OCI-LY1 (cell line): Measurements from ENCODE around the gene GIGYF2.

ENCODE experiments used
- H2AFZ ChIP-seq: fragments of 200-600 bp; sonication (generic), shearing (Covaris generic); 2 replicates; pipeline ENCODE4 v1.6.0; 2014; ENCODE audit warnings: antibody characterized with exemption, mild to moderate bottlenecking, low read length
- H3F3A ChIP-seq: fragments of 200-600 bp; sonication (generic), shearing (Covaris generic); 2 replicates; pipeline ENCODE4 v1.6.0; 2014; ENCODE audit warnings: mild to moderate bottlenecking, antibody characterized with exemption, low read length, moderate library complexity; ENCODE audit not compliant: insufficient read depth
- H3K27ac ChIP-seq: fragments of 200-600 bp; sonication (generic); 2 replicates; pipeline ENCODE4 v1.5.1; 2014; ENCODE audit warnings: low read length, mixed run types, mild to moderate bottlenecking, low read depth; ENCODE audit not compliant: poor library complexity, severe bottlenecking
- H3K27me3 ChIP-seq: fragments of 200-600 bp; sonication (generic); 2 replicates; pipeline ENCODE4 v1.6.0; 2014; ENCODE audit warnings: antibody characterized with exemption, mild to moderate bottlenecking, low read length, moderate library complexity; ENCODE audit not compliant: insufficient read depth
- H3K36me3 ChIP-seq: fragments of 200-600 bp; sonication (generic); 2 replicates; pipeline ENCODE4 v1.6.1; 2014; ENCODE audit warnings: mild to moderate bottlenecking, antibody characterized with exemption, low read length, moderate library complexity, mixed read lengths; ENCODE audit not compliant: insufficient read depth
- H3K4me1 ChIP-seq: fragments of 200-600 bp; sonication (generic); 2 replicates; pipeline ENCODE4 v1.5.1; 2014; ENCODE audit warnings: mild to moderate bottlenecking, low read length, moderate library complexity; ENCODE audit not compliant: insufficient read depth, severe bottlenecking
- H3K4me2 ChIP-seq: fragments of 200-600 bp; sonication (generic), shearing (Covaris generic); 2 replicates; pipeline ENCODE4 v1.6.1; 2014; ENCODE audit warnings: low read length
- H3K4me3 ChIP-seq: fragments of 200-600 bp; sonication (generic); 2 replicates; pipeline ENCODE4 v1.5.1; 2014; ENCODE audit warnings: low read length, low read depth, mild to moderate bottlenecking, mixed read lengths; ENCODE audit not compliant: poor library complexity, severe bottlenecking
- H3K79me2 ChIP-seq: fragments of 200-600 bp; shearing (Covaris generic); 2 replicates; pipeline ENCODE4 v1.6.1; 2016; ENCODE audit warnings: mixed run types, low read length, mixed read lengths; ENCODE audit not compliant: insufficient read depth
- H3K9ac ChIP-seq: fragments of 200-600 bp; sonication (generic), shearing (Covaris generic); 2 replicates; pipeline ENCODE4 v1.6.1; 2014; ENCODE audit warnings: mild to moderate bottlenecking, low read length, mixed read lengths
- H3K9me2 ChIP-seq: fragments of 200-600 bp; sonication (generic), shearing (Covaris generic); 2 replicates; pipeline ENCODE4 v1.6.1; 2014; ENCODE audit warnings: low read depth, mild to moderate bottlenecking, low read length, mixed read lengths
- H3K9me3 ChIP-seq: fragments of 200-600 bp; shearing (Covaris generic); 2 replicates; pipeline ENCODE4 v1.6.1; 2014; ENCODE audit warnings: low read length, mixed read lengths
- H4K20me1 ChIP-seq: fragments of 200-600 bp; sonication (generic), shearing (Covaris generic); 2 replicates; pipeline ENCODE4 v1.6.0; 2016; ENCODE audit warnings: mild to moderate bottlenecking, low read length; ENCODE audit not compliant: insufficient read depth
- EZH2 ChIP-seq: fragments of 200-600 bp; sonication (generic), shearing (Covaris generic); IDR thresholded peaks from 2 replicates; pipeline ENCODE4 v1.8.0; 2017; ENCODE audit warnings: borderline replicate concordance, mixed run types, mild to moderate bottlenecking, antibody characterized with exemption, low read length, moderate library complexity, mixed read lengths
- TF ChIP-seq, protein P1 (sequence below): fragments of 200-600 bp; sonication (generic), shearing (Covaris generic); IDR thresholded peaks from 2 replicates; pipeline ENCODE4 v1.5.1; 2017; ENCODE audit warnings: mild to moderate bottlenecking, antibody characterized with exemption, low read length, moderate library complexity, mixed read lengths

The GIGYF2 gene

DNA sequence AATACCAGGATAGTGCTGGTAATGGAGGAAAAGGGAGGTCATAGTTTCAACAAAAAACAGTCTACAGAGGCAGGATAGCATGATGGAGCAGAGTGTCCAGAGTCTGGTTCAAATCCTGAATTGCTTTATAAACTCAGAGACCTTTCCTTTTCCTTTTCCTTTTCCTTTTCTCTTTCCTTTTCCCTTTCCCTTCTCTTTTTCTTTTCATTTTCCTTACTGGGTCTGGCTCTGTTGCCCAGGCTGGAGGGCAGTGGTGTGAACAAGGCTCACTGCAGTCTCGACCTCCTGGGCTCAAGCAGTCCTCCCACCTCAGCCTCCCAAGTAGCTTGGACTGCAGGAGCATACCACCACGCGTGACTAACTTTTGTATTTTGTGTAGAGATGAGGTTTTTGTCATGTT is 31.7 kb downstream of the GIGYF2 start:
- H3K36me3 ChIP-seq, result peaks cover 61% of the 10 kb centered on the region
- no peaks in the 10 kb centered on the region for H3K4me1 ChIP-seq
- no peaks in the 10 kb centered on the region for H3F3A ChIP-seq
- H3K27me3 ChIP-seq, result no peaks in the 10 kb centered on the region
- no peak overlapping the region for H2AFZ ChIP-seq
- H3K79me2 ChIP-seq, result peaks cover 7% of the 10 kb centered on the region; the same call in 1 of the 2 replicates
- H3K9ac ChIP-seq, result no peak overlapping the region
- no peaks in the 10 kb centered on the region for H3K9me3 ChIP-seq
- no peaks in the 10 kb centered on the region for H3K9me2 ChIP-seq
- H3K4me2 ChIP-seq, result no peak overlapping the region
- H3K27ac ChIP-seq, result no peak overlapping the region
- no peak overlapping the region for H3K4me3 ChIP-seq
- TF ChIP-seq EZH2, result no peak
- TF ChIP-seq, protein P1, sequence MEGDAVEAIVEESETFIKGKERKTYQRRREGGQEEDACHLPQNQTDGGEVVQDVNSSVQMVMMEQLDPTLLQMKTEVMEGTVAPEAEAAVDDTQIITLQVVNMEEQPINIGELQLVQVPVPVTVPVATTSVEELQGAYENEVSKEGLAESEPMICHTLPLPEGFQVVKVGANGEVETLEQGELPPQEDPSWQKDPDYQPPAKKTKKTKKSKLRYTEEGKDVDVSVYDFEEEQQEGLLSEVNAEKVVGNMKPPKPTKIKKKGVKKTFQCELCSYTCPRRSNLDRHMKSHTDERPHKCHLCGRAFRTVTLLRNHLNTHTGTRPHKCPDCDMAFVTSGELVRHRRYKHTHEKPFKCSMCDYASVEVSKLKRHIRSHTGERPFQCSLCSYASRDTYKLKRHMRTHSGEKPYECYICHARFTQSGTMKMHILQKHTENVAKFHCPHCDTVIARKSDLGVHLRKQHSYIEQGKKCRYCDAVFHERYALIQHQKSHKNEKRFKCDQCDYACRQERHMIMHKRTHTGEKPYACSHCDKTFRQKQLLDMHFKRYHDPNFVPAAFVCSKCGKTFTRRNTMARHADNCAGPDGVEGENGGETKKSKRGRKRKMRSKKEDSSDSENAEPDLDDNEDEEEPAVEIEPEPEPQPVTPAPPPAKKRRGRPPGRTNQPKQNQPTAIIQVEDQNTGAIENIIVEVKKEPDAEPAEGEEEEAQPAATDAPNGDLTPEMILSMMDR, result no peak
- H4K20me1 ChIP-seq, result no peaks in the 10 kb centered on the region

DNA sequence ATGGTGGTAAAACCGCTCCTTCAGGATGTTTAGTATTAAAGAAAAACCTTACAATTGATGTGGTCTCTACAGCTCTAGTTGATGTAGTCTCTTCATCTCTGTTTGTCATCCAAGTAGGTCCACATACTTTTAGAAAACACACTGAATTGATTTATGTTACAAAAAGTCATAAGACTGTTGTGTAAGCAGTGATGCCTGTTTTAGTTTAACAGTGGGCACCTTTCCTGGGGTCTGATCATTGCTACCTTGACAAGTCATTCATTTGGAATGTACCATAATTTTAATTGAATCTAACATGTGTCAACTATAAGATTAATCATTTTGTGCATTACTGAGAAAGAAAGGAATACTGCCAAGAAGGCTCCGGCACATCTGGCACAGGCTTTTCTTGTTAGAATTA is 34.3 kb downstream of the GIGYF2 start:
- Histone ChIP-seq H3K4me1 (no peaks in the 10 kb centered on the region), H3K9ac (no peak overlapping the region), H4K20me1 (no peaks in the 10 kb centered on the region), H3K4me3 (no peak overlapping the region), H3K27me3 (no peaks in the 10 kb centered on the region), H3K79me2 (no peaks in the 10 kb centered on the region), H3K9me3 (no peaks in the 10 kb centered on the region), H2AFZ (no peak overlapping the region), H3K9me2 (no peaks in the 10 kb centered on the region), H3K36me3 (peaks cover 57% of the 10 kb centered on the region), H3F3A (no peaks in the 10 kb centered on the region), H3K4me2 (no peak overlapping the region), H3K27ac (no peak overlapping the region)
- TF ChIP-seq EZH2, result no peak
- TF ChIP-seq, protein P1, result no peak

DNA sequence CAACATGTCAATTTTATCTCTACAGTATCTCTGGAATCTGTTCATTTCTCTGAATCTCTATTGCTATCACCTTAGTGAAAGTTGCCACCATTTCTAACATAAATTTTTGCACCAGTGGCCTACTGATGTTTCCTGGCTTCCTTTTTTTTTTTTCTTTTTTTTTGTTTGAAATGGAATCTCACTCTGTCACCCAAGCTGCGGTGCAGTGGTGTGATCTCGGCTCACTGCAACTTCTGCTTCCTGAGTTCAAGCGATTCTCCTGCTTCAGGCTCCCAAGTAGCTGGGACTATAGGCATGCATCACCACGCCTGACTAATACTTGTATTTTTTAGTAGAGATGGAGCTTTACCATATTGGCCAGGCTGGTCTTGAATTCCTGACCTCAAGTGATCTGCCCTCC is 44.2 kb downstream of the GIGYF2 start:
- peaks cover 24% of the 10 kb centered on the region; the same call in 1 of the 2 replicates for H3K36me3 ChIP-seq
- H2AFZ ChIP-seq, result no peak overlapping the region
- no peak overlapping the region for H3K27ac ChIP-seq
- TF ChIP-seq EZH2, result no peak
- TF ChIP-seq, protein P1, result no peak
- H3K9me2 ChIP-seq, result no peaks in the 10 kb centered on the region
- 0 out of 2 replicates have a peak, but pooled peaks cover 6% of the 10 kb centered on the region for H3F3A ChIP-seq
- H4K20me1 ChIP-seq, result no peaks in the 10 kb centered on the region
- H3K9ac ChIP-seq, result no peak overlapping the region
- no peaks in the 10 kb centered on the region for H3K9me3 ChIP-seq
- no peak overlapping the region for H3K4me2 ChIP-seq
- no peaks in the 10 kb centered on the region for H3K27me3 ChIP-seq
- H3K79me2 ChIP-seq, result no peaks in the 10 kb centered on the region
- H3K4me1 ChIP-seq, result no peaks in the 10 kb centered on the region
- H3K4me3 ChIP-seq, result no peak overlapping the region
